ENCODE measurements around the gene DMD.

Gene DMD

DNA sequence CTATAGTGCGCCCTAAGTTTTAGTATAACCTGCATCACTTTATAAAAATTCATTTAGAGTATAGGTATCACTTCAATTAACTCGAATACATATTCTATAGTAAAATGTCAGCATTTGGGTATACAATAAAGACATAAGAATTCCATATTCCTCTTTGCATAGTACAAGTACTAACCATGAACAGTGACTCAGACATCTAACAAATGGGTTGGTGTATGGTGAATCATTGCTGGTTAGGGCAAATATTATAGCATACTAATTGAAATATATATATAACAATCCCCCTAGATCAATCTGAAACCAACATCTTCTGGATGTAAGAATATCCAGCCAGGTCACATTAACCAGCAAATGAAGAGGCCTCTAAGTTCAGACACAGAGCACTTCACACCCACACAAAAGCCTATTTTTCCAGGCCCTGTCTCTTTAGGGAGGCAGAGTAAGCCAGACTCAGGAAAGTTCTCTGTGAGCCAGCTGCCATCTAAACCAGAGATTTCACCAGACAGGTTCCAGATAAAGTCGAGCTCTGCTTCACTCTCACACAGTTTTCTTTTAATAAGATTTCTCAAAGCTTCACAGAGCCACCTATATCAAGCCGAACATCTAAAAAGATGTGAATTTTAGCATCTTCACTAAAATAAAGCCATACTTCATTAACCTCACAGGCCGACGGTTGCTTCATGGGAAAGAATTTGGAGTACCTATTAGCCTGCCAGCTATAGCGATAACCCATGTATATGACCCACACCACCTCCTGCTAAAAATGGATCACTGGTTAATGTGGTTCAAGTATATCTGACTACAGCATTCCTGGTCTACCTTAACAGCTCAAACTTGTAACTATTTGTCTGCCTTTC, 1939.5 kb downstream of the DMD start:
- no peak for TF ChIP-seq TAF1 (IDR thresholded peaks at IDR 0.05; ENCODE audit: borderline replicate concordance, low read depth, low read length)
- TF ChIP-seq POLR2A (IDR thresholded peaks at IDR 0.05; ENCODE audit: low read depth, low read length), result no peak
- no peak for TF ChIP-seq POLR2AphosphoS5 (IDR thresholded peaks at IDR 0.05; ENCODE audit: low read depth, low read length)
- DNase-seq (ENCODE audit: insufficient read length) (no peak), FAIRE-seq (no peak)

GRCh38 chrX:31269914-31270313, 1941.4 kb downstream of the DMD start:
- TF ChIP-seq TAF1 (IDR thresholded peaks at IDR 0.05; ENCODE audit: borderline replicate concordance, low read depth, low read length), result no peak
- no peak for TF ChIP-seq POLR2AphosphoS5 (IDR thresholded peaks at IDR 0.05; ENCODE audit: low read depth, low read length)
- TF ChIP-seq POLR2A (IDR thresholded peaks at IDR 0.05; ENCODE audit: low read depth, low read length), result no peak
- FAIRE-seq, result no peak
- no peak for DNase-seq (ENCODE audit: insufficient read length)

DNA sequence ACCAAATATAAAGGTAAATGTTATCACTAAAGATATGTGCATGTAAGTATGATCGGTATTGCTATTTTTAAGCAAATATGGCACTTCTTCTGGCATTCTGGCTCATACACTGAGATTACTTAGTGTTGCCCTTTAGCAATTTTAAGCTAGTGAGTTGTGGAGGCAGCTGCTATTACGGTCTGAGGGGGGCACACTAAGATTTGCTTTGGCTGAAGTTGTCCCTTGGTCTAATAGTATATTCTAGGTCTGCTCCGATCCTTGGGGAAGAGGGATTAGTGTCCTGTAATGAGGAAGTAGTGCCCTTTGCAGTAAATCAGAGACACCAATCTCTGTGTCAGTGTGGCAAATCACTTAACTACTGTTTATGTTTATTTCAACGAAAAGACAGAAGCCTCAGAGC, 1943.0 kb downstream of the DMD start:
- no peak for TF ChIP-seq POLR2A (IDR thresholded peaks at IDR 0.05; ENCODE audit: low read depth, low read length)
- DNase-seq (ENCODE audit: insufficient read length) (no peak), FAIRE-seq (no peak)

- DNase-seq (ENCODE audit: insufficient read length) (peak; percentile 11), FAIRE-seq (no peak)
- TF ChIP-seq TAF1 (IDR thresholded peaks at IDR 0.05; ENCODE audit: borderline replicate concordance, low read depth, low read length), result no peak
- TF ChIP-seq POLR2A (IDR thresholded peaks at IDR 0.05; ENCODE audit: low read depth, low read length), result no peak
- no peak for TF ChIP-seq POLR2AphosphoS5 (IDR thresholded peaks at IDR 0.05; ENCODE audit: low read depth, low read length)
These were observed 1944.9 kb downstream of the DMD start for GRCh38 chrX:31266203-31267076.

DNA sequence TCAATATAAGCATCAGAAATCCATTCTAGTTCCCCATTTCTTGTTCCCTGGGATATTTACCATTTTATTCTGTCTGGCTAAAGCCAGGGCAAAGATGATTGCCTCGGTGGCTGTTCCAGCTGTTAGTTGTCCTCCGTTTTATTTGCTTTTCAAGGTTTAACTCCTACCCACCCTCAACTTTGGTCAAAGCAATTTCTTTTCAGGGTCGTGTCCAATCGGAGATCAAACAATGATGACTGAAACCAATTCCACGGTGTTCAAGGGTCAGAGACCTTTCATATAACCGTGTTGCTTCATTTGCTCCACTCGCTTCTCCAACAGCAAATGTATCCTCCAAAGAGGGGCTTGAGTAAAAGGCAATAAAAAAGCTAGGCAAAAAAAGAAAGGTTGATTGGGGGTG, 1946.0 kb downstream of the DMD start:
- TF ChIP-seq POLR2AphosphoS5 (IDR thresholded peaks at IDR 0.05; ENCODE audit: low read depth, low read length) (no peak), POLR2A (IDR thresholded peaks at IDR 0.05; ENCODE audit: low read depth, low read length) (no peak), TAF1 (IDR thresholded peaks at IDR 0.05; ENCODE audit: borderline replicate concordance, low read depth, low read length) (no peak)
- DNase-seq (ENCODE audit: insufficient read length) (no peak), FAIRE-seq (no peak)

DNA sequence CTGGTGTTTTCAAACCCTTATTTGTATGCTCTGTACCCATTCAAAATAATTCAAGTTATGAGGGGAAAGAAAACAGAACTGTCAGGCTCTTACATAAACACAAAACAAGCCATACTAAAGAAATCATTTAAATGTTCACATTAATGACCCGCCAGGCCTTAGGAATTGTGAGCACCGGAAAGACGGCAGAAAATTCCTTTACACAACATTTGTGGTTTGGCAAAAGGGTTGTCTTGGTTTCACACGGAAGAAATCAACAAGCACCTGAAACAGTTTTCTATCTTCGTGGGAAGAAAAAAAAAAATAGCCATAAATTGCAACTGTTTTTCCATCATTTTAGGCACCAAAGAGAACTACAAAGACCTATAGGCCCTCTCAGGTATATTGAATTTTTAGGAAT, 1951.0 kb downstream of the DMD start:
- FAIRE-seq, result no peak
- no peak for DNase-seq (ENCODE audit: insufficient read length)
- TF ChIP-seq TAF1 (IDR thresholded peaks at IDR 0.05; ENCODE audit: borderline replicate concordance, low read depth, low read length) (no peak), POLR2A (IDR thresholded peaks at IDR 0.05; ENCODE audit: low read depth, low read length) (no peak), POLR2AphosphoS5 (IDR thresholded peaks at IDR 0.05; ENCODE audit: low read depth, low read length) (no peak)

GRCh38 chrX:31258166-31258565, 1953.2 kb downstream of the DMD start:
- no peak for FAIRE-seq
- TF ChIP-seq POLR2A (IDR thresholded peaks at IDR 0.05; ENCODE audit: low read depth, low read length) (no peak), POLR2AphosphoS5 (IDR thresholded peaks at IDR 0.05; ENCODE audit: low read depth, low read length) (no peak), TAF1 (IDR thresholded peaks at IDR 0.05; ENCODE audit: borderline replicate concordance, low read depth, low read length) (no peak)

DNA sequence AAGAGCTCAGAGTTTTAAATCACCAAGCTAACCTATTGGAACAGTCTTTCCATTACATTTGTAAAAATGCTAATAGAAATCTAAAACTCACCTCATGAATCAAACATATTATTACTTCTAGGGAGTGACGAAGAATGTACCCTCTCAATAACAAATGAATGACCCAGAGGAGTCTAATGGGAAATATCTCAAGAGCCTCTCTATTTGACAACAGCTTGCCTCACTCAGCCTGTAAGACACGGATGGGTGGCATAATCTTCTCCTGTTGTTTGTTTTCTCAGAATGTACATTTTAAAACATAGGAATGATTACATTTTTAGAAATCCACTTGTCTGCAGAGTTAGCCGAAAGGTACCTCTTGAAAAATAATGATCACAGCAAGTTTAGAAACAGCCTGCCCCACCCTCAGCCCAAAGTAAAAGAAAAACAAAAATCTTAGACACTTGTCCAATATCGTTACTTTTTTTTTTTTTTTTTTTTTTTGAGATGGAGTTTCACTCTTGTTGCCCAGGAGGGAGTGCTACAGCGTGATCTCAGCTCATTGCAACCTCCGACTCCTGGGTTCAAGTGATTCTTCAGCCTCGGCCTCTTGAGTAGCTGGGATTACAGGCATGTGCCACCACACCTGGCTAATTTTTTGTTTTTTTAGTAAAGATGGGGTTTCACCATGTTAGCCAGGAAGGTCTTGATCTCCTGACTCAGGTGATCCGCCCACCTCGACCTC, 1955.9 kb downstream of the DMD start:
- TF ChIP-seq TAF1 (IDR thresholded peaks at IDR 0.05; ENCODE audit: borderline replicate concordance, low read depth, low read length) (no peak), POLR2A (IDR thresholded peaks at IDR 0.05; ENCODE audit: low read depth, low read length) (no peak), POLR2AphosphoS5 (IDR thresholded peaks at IDR 0.05; ENCODE audit: low read depth, low read length) (no peak)
- FAIRE-seq (no peak), DNase-seq (ENCODE audit: insufficient read length) (no peak)

More at GRCh38 chrX:31258166-31258565, 1953.2 kb downstream of the DMD start:
- DNase-seq (ENCODE audit: insufficient read length), result no peak

- FAIRE-seq (no peak), DNase-seq (ENCODE audit: insufficient read length) (no peak)
- TF ChIP-seq POLR2A (IDR thresholded peaks at IDR 0.05; ENCODE audit: low read depth, low read length) (no peak), TAF1 (IDR thresholded peaks at IDR 0.05; ENCODE audit: borderline replicate concordance, low read depth, low read length) (no peak), POLR2AphosphoS5 (IDR thresholded peaks at IDR 0.05; ENCODE audit: low read depth, low read length) (no peak)
These were observed 1959.2 kb downstream of the DMD start for GRCh38 chrX:31252133-31252532.

DNA sequence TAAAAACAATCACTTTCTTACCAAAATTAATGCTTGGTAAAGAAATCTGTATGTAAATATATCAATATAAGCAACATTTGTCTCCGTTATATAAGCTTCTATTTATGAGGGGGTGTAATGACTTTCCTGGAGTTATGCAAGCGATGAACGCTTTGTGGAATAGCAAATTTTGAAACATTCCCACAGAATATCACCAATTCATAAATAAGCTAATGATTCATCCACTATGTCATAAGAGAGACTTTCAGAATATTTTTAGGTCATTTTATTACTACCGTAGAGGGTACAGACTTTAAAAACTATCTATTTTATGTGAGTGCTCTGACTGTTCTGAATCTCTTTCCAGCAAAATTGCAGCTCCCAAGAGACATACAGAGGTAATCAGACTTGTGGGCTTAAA, 1960.0 kb downstream of the DMD start:
- FAIRE-seq (no peak), DNase-seq (ENCODE audit: insufficient read length) (no peak)
- TF ChIP-seq POLR2AphosphoS5 (IDR thresholded peaks at IDR 0.05; ENCODE audit: low read depth, low read length), result no peak
- TF ChIP-seq POLR2A (IDR thresholded peaks at IDR 0.05; ENCODE audit: low read depth, low read length), result no peak
- no peak for TF ChIP-seq TAF1 (IDR thresholded peaks at IDR 0.05; ENCODE audit: borderline replicate concordance, low read depth, low read length)

GRCh38 chrX:31245714-31246113, 1965.6 kb downstream of the DMD start:
- no peak for DNase-seq (ENCODE audit: insufficient read length)
- no peak for FAIRE-seq
- no peak for TF ChIP-seq POLR2A (IDR thresholded peaks at IDR 0.05; ENCODE audit: low read depth, low read length)
- TF ChIP-seq TAF1 (IDR thresholded peaks at IDR 0.05; ENCODE audit: borderline replicate concordance, low read depth, low read length), result no peak
- TF ChIP-seq POLR2AphosphoS5 (IDR thresholded peaks at IDR 0.05; ENCODE audit: low read depth, low read length), result no peak
